GM03348 (cell line): ENCODE measurements around the gene DMAC2.
A peak's percentile ranks its signal among the peaks of the same experiment; 100 is the strongest.
"Not testable (repeated sequence)": the region's sequence is repeated elsewhere in the genome, so short reads cannot be mapped to it uniquely, and the experiment has no call there.

Experiments used
- DNase-seq: peaks from one replicate; pipeline ENCODE4 v3.0.0; 2012; ENCODE audit warnings: low spot score

The DMAC2 gene

GRCh38 chr19:41442473-41443355 is 3.0 kb upstream of the DMAC2 start, which contains the start of gene ERICH4:
TSS of gene ERICH4 (plus strand) at chr19:41443156. CDS start at chr19:41443170, 14 bp downstream.
- no peak for DNase-seq

GRCh38 chr19:41441321-41441945 is 1.7 kb upstream of the DMAC2 start:
- no peak for DNase-seq

- no peak for DNase-seq
These were observed 1.7 kb downstream of the DMAC2 start for GRCh38 chr19:41437944-41438574.

- no peak for DNase-seq
These were observed 3.1 kb downstream of the DMAC2 start for GRCh38 chr19:41436674-41436951.

- DNase-seq = no peak
These were observed 3.6 kb downstream of the DMAC2 start for GRCh38 chr19:41435936-41436673.

GRCh38 chr19:41435376-41435775 is 4.3 kb downstream of the DMAC2 start:
- DNase-seq = not testable (repeated sequence)

- DNase-seq = no peak
These were observed 5.3 kb downstream of the DMAC2 start for GRCh38 chr19:41434450-41434849.

GRCh38 chr19:41433171-41433570 is 6.5 kb downstream of the DMAC2 start:
- DNase-seq = no peak

- peak; percentile 50 for DNase-seq
These were observed 8.0 kb downstream of the DMAC2 start for GRCh38 chr19:41431426-41432386.

- no peak for DNase-seq
These were observed 8.8 kb downstream of the DMAC2 start for GRCh38 chr19:41430922-41431321.

- no peak for DNase-seq
These were observed 11.2 kb downstream of the DMAC2 start for GRCh38 chr19:41428481-41428859.

GRCh38 chr19:41427647-41428480 is 11.8 kb downstream of the DMAC2 start:
- peak; percentile 65 for DNase-seq

- peak; percentile 97 for DNase-seq
These were observed 12.6 kb downstream of the DMAC2 start, which contains the start of gene B3GNT8 for GRCh38 chr19:41426952-41427646. TSS of gene B3GNT8 (minus strand) at chr19:41427374. CDS start at chr19:41426778, 596 bp downstream.

- no peak for DNase-seq
These were observed 13.4 kb downstream of the DMAC2 start for GRCh38 chr19:41426116-41426841.

- no peak for DNase-seq
These were observed 14.3 kb downstream of the DMAC2 start for GRCh38 chr19:41425174-41426115.

GRCh38 chr19:41424335-41425173 is 15.2 kb downstream of the DMAC2 start:
- no peak for DNase-seq

GRCh38 chr19:41422955-41423354 is 16.8 kb downstream of the DMAC2 start:
- DNase-seq = no peak
